Stomach smooth muscle (tissue), 2 donors: ENCODE results near the gene ZDHHC22.
A peak's percentile ranks its signal among the peaks of the same experiment; 100 is the strongest.

ENCODE experiments used
- H3K27ac ChIP-seq: one replicate; pipeline ENCODE4 v1.7.0; 2013; ENCODE audit warnings: mild to moderate bottlenecking, low read length, inconsistent platforms
- H3K27me3 ChIP-seq, 2 donors: one replicate each; pipeline ENCODE4 v1.7.0; 2013; ENCODE audit warnings: low read length in 2 of 2; ENCODE audit not compliant: insufficient read depth in 2 of 2, control insufficient read depth in 1 of 2
- H3K36me3 ChIP-seq, 2 donors: one replicate each; pipeline ENCODE4 v1.7.0; 2013; ENCODE audit warnings: low read length in 2 of 2; ENCODE audit not compliant: control insufficient read depth in 2 of 2, insufficient read depth in 2 of 2
- H3K4me1 ChIP-seq: one replicate; pipeline ENCODE4 v1.7.0; 2013; ENCODE audit warnings: low read length; ENCODE audit not compliant: control insufficient read depth, insufficient read depth
- H3K4me3 ChIP-seq, 2 donors: one replicate each; pipeline ENCODE4 v1.7.0; 2013; ENCODE audit warnings: low read length in 2 of 2
- H3K9ac ChIP-seq, 2 donors: one replicate each; pipeline ENCODE4 v1.7.0; 2013; ENCODE audit warnings: low read length in 2 of 2, mild to moderate bottlenecking in 1 of 2
- H3K9me3 ChIP-seq, 2 donors: one replicate each; pipeline ENCODE4 v1.7.0; 2013; ENCODE audit warnings: low read length in 2 of 2; ENCODE audit not compliant: control insufficient read depth in 2 of 2
- donor health status: healthy.
- donor health status: Pancreatic carcinoma.

The ZDHHC22 gene

DNA sequence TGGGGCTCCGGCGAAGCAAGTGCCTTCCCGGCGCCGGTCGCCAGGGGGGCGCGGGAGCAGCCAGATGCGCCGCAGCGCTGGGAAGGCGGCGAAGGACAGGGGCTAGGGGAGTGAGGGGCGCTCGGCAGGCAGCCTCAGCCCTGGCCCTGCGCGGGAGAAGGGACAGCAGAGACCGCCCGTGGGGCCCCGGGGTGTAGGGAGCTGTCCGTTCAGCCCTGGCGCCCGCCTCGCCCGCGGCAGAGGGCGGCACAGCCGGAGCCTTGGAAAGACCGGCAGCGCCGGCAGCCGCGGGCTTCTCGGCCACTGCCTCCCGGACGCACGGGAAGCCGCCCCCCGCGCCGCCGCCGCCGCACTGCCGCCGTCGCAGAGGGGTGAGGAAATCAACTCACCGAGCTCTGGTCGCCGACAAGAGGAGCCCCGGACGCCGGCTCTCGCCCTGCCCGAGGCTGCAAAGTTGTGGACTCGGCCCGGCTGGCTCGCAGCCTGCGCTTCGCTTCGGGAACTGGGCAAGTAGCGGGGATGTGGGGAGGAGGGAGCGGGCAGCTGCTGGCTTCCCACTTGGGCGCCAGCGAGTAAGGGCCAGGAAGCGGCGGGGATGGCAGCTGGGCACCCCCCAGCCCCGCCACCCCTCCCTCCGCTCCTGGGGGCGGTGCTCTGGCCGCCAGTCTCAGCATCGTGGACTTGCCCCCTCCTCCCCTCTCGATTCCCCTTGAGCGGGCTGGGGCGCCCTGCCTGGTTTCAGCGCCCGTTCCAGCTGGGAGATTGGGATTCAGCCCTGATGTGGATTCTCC lies at the start of gene ZDHHC22:
TSS of gene ZDHHC22 (minus strand) at position 578 of the 791 bp plus-strand sequence. CDS start 2,053 bp downstream, outside the sequence.
- peak within 1 kb of the TSS in 1 of 2 donors; percentile 62 for H3K4me3 ChIP-seq

DNA sequence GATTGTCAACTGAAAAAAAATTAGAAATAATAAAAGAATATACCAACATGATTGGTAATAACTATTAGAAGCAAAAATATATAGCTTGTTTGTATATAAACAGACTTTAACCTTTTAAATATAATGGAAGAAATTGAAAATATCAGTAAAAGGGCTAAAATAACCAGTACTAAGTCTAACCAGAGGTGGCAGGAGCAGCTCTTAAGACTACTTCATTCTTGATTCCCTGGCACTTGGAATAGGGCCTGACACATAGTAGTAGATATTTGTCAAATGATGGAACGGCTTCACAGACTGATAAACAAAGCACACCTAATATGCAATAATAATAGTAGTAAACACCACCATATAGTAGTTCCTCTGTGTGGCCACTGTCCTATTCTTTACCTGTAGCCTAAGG lies 49.4 kb upstream of the ZDHHC22 start:
- H3K36me3 ChIP-seq, result no peaks in the 10 kb centered on the region
- H3K27ac ChIP-seq, result no peak overlapping the region
- H3K27me3 ChIP-seq, result peaks cover 7 to 13% of the 10 kb centered on the region in 2 donors
- no peaks in the 10 kb centered on the region for H3K9me3 ChIP-seq
- H3K4me1 ChIP-seq, result no peaks in the 10 kb centered on the region
- H3K9ac ChIP-seq, result no peak overlapping the region
- H3K4me3 ChIP-seq, result no peak overlapping the region

More for the DNA sequence above, at the start of gene ZDHHC22:
- Histone ChIP-seq H3K4me1 (peaks cover 23% of the 10 kb centered on the region), H3K36me3 (no peaks in the 10 kb centered on the region), H3K9me3 (no peaks in the 10 kb centered on the region), H3K9ac (no peak within 1 kb of the TSS), H3K27ac (no peak within 1 kb of the TSS), H3K27me3 (peaks cover 72 to 76% of the 10 kb centered on the region in 2 donors)

DNA sequence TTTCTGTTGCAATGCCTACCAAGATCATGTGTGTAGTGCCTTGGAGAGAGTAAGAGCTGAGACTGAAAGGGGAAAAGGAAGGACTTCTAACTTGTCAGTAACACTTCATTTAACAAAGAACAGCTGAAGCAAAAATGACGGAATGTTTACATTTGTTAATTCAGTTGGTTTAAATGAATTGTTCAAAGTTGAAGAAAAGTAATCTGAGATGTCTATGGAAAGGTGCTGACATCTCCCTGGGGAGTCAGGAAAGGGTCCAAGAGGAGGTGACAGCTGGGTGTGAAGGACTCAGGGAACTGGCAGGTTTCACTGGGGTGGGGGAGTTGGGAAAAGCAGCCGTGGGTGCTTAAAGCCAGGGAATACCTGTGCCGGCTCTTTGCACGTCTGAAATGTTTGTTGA lies 47.9 kb upstream of the ZDHHC22 start:
- Histone ChIP-seq H3K27ac (no peak overlapping the region), H3K4me3 (no peak overlapping the region), H3K9me3 (no peaks in the 10 kb centered on the region), H3K27me3 (peaks cover 9 to 23% of the 10 kb centered on the region in 2 donors), H3K36me3 (no peaks in the 10 kb centered on the region), H3K9ac (no peak overlapping the region), H3K4me1 (no peaks in the 10 kb centered on the region)

- Histone ChIP-seq H3K9ac (no peak overlapping the region), H3K4me3 (no peak overlapping the region), H3K9me3 (no peaks in the 10 kb centered on the region), H3K27me3 (peaks cover 25 to 36% of the 10 kb centered on the region in 2 donors), H3K27ac (no peak overlapping the region), H3K36me3 (no peaks in the 10 kb centered on the region), H3K4me1 (no peaks in the 10 kb centered on the region)
Measured at GRCh38 chr14:77187649-77188012, 46.0 kb upstream of the ZDHHC22 start.

- no peaks in the 10 kb centered on the region for H3K9me3 ChIP-seq
- H3K4me1 ChIP-seq, result peaks cover 3% of the 10 kb centered on the region
- no peak overlapping the region for H3K27ac ChIP-seq
- H3K36me3 ChIP-seq, result no peaks in the 10 kb centered on the region
- peaks cover 31 to 42% of the 10 kb centered on the region in 2 donors for H3K27me3 ChIP-seq
- no peak overlapping the region for H3K4me3 ChIP-seq
- H3K9ac ChIP-seq, result no peak overlapping the region
Measured at GRCh38 chr14:77186911-77187648, 45.5 kb upstream of the ZDHHC22 start.

DNA sequence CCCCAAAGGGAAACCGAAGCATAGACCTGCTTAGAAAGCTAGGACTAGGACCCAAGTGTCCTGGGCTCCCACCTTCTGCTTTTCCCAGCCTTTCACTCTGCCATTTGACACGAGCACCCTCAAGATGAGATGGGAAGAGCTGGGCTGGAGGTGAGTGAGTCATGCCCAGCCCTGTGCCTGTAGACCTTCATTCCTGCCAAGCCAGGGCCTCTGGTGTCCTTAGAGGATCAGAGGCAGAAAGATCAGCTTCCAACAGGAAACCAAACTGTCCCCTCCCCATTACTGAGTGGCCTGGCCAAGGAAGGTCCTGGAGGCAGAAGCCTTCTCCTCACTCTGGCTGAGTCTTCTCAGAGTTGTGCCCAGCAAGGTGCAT lies 43.5 kb upstream of the ZDHHC22 start:
- H3K4me1 ChIP-seq, result peaks cover 8% of the 10 kb centered on the region
- H3K9ac ChIP-seq, result no peak overlapping the region
- peaks cover 47 to 58% of the 10 kb centered on the region in 2 donors for H3K27me3 ChIP-seq
- H3K9me3 ChIP-seq, result no peaks in the 10 kb centered on the region
- no peak overlapping the region for H3K27ac ChIP-seq
- no peaks in the 10 kb centered on the region for H3K36me3 ChIP-seq
- H3K4me3 ChIP-seq, result no peak overlapping the region

- H3K4me1 ChIP-seq, result peaks cover 8% of the 10 kb centered on the region
- no peaks in the 10 kb centered on the region for H3K9me3 ChIP-seq
- H3K27ac ChIP-seq, result no peak overlapping the region
- peaks cover 47 to 58% of the 10 kb centered on the region in 2 donors for H3K27me3 ChIP-seq
- no peaks in the 10 kb centered on the region for H3K36me3 ChIP-seq
- H3K4me3 ChIP-seq, result no peak overlapping the region
- no peak overlapping the region for H3K9ac ChIP-seq
Measured at GRCh38 chr14:77184396-77185092, 43.0 kb upstream of the ZDHHC22 start.

- Histone ChIP-seq H3K27ac (no peak overlapping the region), H3K27me3 (peaks cover 47 to 56% of the 10 kb centered on the region in 2 donors), H3K4me3 (no peak overlapping the region)
Measured at GRCh38 chr14:77183896-77184295, 42.3 kb upstream of the ZDHHC22 start.

GRCh38 chr14:77181603-77182437 lies 40.2 kb upstream of the ZDHHC22 start, which contains the start of gene TMEM63C:
Gene TMEM63C, plus strand, starts transcription at chr14:77181798. Its CDS starts 37,016 bp downstream, at chr14:77218814.
- Histone ChIP-seq H3K4me1 (peaks cover 8% of the 10 kb centered on the region), H3K9me3 (no peaks in the 10 kb centered on the region), H3K27ac (no peak within 1 kb of the TSS), H3K27me3 (peaks cover 43 to 48% of the 10 kb centered on the region in 2 donors), H3K36me3 (no peaks in the 10 kb centered on the region), H3K9ac (no peak within 1 kb of the TSS), H3K4me3 (peak within 1 kb of the TSS; percentile 31 to 62)

More at GRCh38 chr14:77183896-77184295, 42.3 kb upstream of the ZDHHC22 start:
- no peaks in the 10 kb centered on the region for H3K36me3 ChIP-seq
- peaks cover 8% of the 10 kb centered on the region for H3K4me1 ChIP-seq
- no peaks in the 10 kb centered on the region for H3K9me3 ChIP-seq
- no peak overlapping the region for H3K9ac ChIP-seq
